Colonic mucosa (tissue), 4 donors: ENCODE results near the gene PLXNA2. TPM values are rescaled to one million over a fixed set of nuclear protein-coding genes. Genes with fewer than 3 reads are reported as not detected.
A peak's percentile ranks its signal among the peaks of the same experiment; 100 is the strongest.

ENCODE experiments used
- DNase-seq: peaks from one replicate; pipeline ENCODE4 v3.0.0-alpha.2; 2020
- H3K27ac ChIP-seq: fragments of 200-600 bp; one replicate; pipeline ENCODE4 v1.8.0; 2021
- H3K27me3 ChIP-seq: fragments of 200-600 bp; one replicate; pipeline ENCODE4 v1.8.0; 2021
- H3K36me3 ChIP-seq: fragments of 200-600 bp; one replicate; pipeline ENCODE4 v1.8.0; 2021
- H3K4me1 ChIP-seq: fragments of 200-600 bp; one replicate; pipeline ENCODE4 v1.8.0; 2021; ENCODE audit warnings: mild to moderate bottlenecking
- H3K4me3 ChIP-seq: fragments of 200-600 bp; one replicate; pipeline ENCODE4 v1.8.0; 2021
- H3K9ac ChIP-seq, 2 donors: one replicate each; pipeline ENCODE4 v1.7.0; 2013; ENCODE audit warnings: control low read depth in 2 of 2, low read depth in 2 of 2, low read length in 2 of 2
- H3K9me3 ChIP-seq: fragments of 200-600 bp; one replicate; pipeline ENCODE4 v1.8.0; 2021
- intact Hi-C: fragments of 100-400 bp; cut with DNase I; formaldehyde crosslinking; loops from one replicate; pipeline ENCODE4 v1.14.1; 2022
- total RNA-seq, 2 donors: library from RNA; stranded (reverse); fragmentation: NEBNext Ultra II Directional in 1 of 2; extraction: Animal tissue kit (Norgen Biotek cat#: 25700) in 1 of 2; gene quantifications; one replicate each; pipeline ENCODE4 v1.2.1, GENCODE V29; 2021
- TF ChIP-seq, protein P1 (sequence below): fragments of 200-600 bp; IDR thresholded peaks from one replicate; pipeline ENCODE4 v1.8.0; 2022; ENCODE audit warnings: antibody characterized with exemption, mild to moderate bottlenecking
- donor health status: healthy.
- donor health status: DM: no; HTN: no; CAD: no.
- donor health status: DM: no; HTN: no; CAD: no.

The PLXNA2 gene
- total RNA-seq, 2 donors from 2014 or later, result 46.1 to 81.6 TPM

DNA sequence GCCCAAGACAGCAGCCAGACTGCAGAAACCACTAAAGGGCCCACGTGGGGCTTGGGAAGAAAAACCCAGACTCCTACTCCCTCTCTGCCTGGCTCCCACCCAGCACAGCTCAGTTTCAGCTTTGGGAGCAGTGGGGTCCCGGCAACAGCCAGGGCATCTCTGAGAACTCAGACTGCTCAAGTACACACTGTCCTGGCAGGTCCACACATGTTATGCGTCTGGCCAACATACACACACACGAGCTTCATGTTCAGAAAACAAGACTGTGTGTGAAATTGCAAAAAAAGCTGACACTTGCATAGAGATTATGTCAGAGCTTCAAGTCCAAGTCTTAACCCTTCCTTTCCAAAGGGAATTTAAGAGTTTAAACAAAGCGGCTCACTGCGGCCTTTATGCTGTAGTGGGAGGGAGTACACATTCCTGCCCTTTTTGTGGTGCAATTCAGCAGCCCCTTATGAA lies 196.7 kb downstream of the PLXNA2 start:
- Histone ChIP-seq H3K9me3 (no peaks in the 10 kb centered on the region), H3K27me3 (no peaks in the 10 kb centered on the region), H3K9ac (no peak overlapping the region), H3K36me3 (peaks cover 5% of the 10 kb centered on the region), H3K27ac (no peak overlapping the region), H3K4me1 (no peaks in the 10 kb centered on the region), H3K4me3 (no peak overlapping the region)
- TF ChIP-seq, protein P1, sequence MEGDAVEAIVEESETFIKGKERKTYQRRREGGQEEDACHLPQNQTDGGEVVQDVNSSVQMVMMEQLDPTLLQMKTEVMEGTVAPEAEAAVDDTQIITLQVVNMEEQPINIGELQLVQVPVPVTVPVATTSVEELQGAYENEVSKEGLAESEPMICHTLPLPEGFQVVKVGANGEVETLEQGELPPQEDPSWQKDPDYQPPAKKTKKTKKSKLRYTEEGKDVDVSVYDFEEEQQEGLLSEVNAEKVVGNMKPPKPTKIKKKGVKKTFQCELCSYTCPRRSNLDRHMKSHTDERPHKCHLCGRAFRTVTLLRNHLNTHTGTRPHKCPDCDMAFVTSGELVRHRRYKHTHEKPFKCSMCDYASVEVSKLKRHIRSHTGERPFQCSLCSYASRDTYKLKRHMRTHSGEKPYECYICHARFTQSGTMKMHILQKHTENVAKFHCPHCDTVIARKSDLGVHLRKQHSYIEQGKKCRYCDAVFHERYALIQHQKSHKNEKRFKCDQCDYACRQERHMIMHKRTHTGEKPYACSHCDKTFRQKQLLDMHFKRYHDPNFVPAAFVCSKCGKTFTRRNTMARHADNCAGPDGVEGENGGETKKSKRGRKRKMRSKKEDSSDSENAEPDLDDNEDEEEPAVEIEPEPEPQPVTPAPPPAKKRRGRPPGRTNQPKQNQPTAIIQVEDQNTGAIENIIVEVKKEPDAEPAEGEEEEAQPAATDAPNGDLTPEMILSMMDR, result no peak
- intact Hi-C loops, result no loop called here
- peak; percentile 46 for DNase-seq

DNA sequence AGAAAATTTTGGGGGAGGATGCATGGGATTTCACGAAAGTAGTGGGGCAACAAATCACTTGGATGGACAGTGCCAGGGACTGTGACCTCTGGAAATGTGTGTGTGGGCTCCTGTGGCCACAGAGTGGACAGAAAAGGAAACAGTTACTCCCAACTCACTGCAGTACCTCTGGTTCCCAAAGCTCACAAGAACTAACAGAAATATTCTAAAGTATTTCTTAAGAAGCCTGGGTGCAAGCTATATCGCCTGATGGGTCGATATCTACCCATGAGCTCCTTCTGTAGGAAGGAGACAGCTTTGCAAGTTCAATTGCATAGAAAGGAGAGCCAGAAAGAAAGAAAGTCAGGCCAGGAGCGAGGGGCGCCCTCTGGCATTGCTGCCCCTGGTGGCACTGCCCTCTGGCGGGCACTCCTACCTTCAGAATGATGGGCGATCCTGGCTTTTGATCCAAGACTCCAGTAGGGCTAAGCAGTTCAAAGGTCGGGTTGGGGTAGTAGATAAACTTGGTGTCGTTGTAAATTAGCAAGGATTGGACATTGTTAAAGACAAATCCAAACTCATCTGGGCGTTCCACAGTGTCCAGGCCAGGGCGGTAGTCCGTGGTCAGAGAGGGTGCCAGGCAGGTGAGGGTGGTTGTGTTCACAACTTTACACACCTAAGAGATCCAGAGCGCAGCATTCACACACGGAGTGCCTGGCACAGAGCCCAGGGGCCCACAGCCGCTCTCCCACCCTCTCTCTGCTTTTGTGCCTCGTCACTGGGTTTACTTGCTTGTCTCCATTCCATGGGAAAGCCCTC lies 198.5 kb downstream of the PLXNA2 start:
- intact Hi-C loops, result no loop called here
- peak; percentile 34 for DNase-seq

DNA sequence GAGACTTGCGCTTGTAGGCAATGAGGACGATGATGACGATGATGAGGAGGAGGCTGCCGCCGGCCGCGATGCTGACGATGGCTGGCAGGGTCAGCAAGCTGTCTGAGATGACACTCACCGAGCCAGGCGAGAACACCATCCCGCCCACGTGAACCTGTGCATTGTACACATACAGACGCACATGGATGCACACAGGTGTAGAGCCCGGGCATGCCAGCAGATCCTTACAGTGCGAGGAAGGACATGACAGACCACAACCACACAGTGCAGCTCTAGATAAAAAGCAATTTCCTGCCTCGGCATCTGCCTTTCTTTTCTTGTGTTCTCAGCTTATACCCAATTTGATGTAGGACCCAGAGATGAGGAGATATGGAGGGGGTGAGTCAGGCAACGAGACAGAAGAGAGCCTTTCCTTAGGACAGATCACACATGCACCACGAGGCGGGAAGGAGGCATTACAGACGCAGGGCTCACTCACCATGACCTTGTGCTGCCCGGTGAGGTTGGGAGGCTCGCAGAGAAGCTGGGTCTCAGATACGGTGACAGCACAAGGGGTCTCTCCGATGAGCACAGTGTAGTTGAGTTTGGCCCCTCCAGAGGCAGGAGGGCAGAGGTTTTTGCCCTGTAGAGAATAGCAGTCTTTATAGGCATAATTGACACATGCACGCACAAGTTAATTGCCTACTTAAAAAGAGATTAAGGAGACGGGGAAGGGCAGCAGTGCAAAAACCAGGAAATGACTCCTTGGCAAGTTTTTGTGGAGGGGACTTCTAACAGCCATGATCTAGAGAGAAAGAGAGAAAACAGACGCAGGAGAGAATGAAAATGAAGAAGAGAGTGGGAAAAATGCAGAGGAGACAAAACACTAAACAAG lies 199.4 kb downstream of the PLXNA2 start:
- Histone ChIP-seq H3K36me3 (peaks cover 5% of the 10 kb centered on the region), H3K9ac (no peak overlapping the region), H3K9me3 (no peaks in the 10 kb centered on the region), H3K27me3 (no peaks in the 10 kb centered on the region), H3K4me3 (no peak overlapping the region), H3K4me1 (no peaks in the 10 kb centered on the region), H3K27ac (no peak overlapping the region)
- TF ChIP-seq, protein P1, result no peak
- intact Hi-C loops, result no loop called here
- no peak for DNase-seq

More for the DNA sequence above, 198.5 kb downstream of the PLXNA2 start:
- no peaks in the 10 kb centered on the region for H3K9me3 ChIP-seq
- H3K9ac ChIP-seq, result peak overlapping the region in 1 of 2 donors; percentile 21
- TF ChIP-seq, protein P1, result peak; percentile 26
- no peak overlapping the region for H3K4me3 ChIP-seq
- H3K27me3 ChIP-seq, result no peaks in the 10 kb centered on the region
- H3K27ac ChIP-seq, result no peak overlapping the region
- peaks cover 5% of the 10 kb centered on the region for H3K36me3 ChIP-seq
- H3K4me1 ChIP-seq, result no peaks in the 10 kb centered on the region

DNA sequence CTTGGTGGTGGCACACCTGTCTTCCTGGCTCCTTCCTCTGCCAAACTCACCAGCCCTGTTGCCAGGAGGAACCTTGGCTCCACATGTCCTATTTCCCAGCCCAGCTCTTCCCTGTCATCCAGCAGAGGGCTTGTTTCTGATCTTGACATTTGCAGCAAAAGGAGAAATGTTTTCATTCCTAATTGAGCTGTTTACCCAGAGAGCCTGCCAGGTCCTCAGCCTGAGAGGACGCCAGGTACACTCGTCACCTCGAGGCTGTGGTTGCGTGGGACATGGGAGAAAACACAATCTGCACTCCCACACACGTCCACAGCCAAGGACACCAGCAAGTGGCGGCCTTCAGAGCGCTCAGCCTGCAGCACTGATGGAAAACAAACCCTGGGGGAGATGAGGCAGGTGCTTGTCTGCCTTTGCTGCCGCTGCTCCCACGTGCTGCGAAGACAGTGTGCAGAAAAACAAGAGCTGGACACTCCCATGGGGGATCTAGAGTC lies 200.4 kb downstream of the PLXNA2 start:
- Histone ChIP-seq H3K36me3 (peaks cover 5% of the 10 kb centered on the region), H3K9me3 (no peaks in the 10 kb centered on the region), H3K27me3 (no peaks in the 10 kb centered on the region), H3K27ac (no peak overlapping the region), H3K4me1 (no peaks in the 10 kb centered on the region), H3K4me3 (no peak overlapping the region), H3K9ac (no peak overlapping the region)
- TF ChIP-seq, protein P1, result no peak
- intact Hi-C loops, result no loop called here
- no peak for DNase-seq

DNA sequence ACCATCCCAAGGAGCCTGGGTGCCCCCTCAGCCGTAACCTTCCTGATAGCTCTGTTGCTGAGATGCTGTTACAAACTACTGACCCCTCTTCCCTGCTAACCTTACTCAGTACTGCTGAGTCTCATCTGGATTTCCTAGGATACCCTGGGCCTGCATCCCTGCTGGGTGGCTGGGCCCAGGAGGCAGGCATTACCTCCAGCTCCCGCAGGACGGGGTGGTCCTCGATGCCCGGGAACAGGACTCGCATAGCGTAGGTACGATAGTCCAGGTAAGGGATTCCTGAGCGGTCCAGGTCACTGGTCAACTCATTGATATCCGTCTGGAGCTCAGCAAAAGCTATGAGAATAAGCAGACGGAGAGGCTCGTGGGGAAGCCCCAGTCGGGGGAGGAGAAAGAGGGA lies 201.3 kb downstream of the PLXNA2 start:
- TF ChIP-seq, protein P1, result no peak
- Histone ChIP-seq H3K4me3 (no peak overlapping the region), H3K36me3 (peaks cover 5% of the 10 kb centered on the region), H3K27me3 (no peaks in the 10 kb centered on the region), H3K4me1 (no peaks in the 10 kb centered on the region), H3K9ac (no peak overlapping the region), H3K27ac (no peak overlapping the region), H3K9me3 (no peaks in the 10 kb centered on the region)
- intact Hi-C loops, result no loop called here
- no peak for DNase-seq
